HG03139 (cell line): ENCODE measurements around the gene BNC2.

ENCODE experiments used
- ATAC-seq: cut with Tn5 transposase; IDR thresholded peaks from one replicate; pipeline ENCODE4 v1.9.1; 2021; ENCODE audit not compliant: unreplicated experiment

The BNC2 gene

GRCh38 chr9:16767366-16767765 lies 103.1 kb downstream of the BNC2 start:
- no peak for ATAC-seq

GRCh38 chr9:16763946-16764345 lies 106.5 kb downstream of the BNC2 start:
- no peak for ATAC-seq

- no peak for ATAC-seq
These were observed 114.9 kb downstream of the BNC2 start for GRCh38 chr9:16755467-16756160.

GRCh38 chr9:16754662-16755061 lies 115.8 kb downstream of the BNC2 start:
- ATAC-seq = no peak

- ATAC-seq = no peak
These were observed 117.2 kb downstream of the BNC2 start for GRCh38 chr9:16753256-16753655.

GRCh38 chr9:16752601-16753000 lies 117.9 kb downstream of the BNC2 start:
- ATAC-seq = no peak

- no peak for ATAC-seq
These were observed 119.9 kb downstream of the BNC2 start for GRCh38 chr9:16750553-16750952.

- ATAC-seq = no peak
These were observed 125.1 kb downstream of the BNC2 start for GRCh38 chr9:16745359-16745758.

- ATAC-seq = no peak
These were observed 126.1 kb downstream of the BNC2 start for GRCh38 chr9:16744394-16744793.

GRCh38 chr9:16743375-16743774 lies 127.1 kb downstream of the BNC2 start:
- ATAC-seq = no peak

GRCh38 chr9:16735001-16735400 lies 135.5 kb downstream of the BNC2 start:
- ATAC-seq = no peak

GRCh38 chr9:16732546-16732945 lies 137.9 kb downstream of the BNC2 start:
- ATAC-seq = no peak

GRCh38 chr9:16730162-16730561 lies 140.3 kb downstream of the BNC2 start:
- no peak for ATAC-seq

GRCh38 chr9:16729651-16730050 lies 140.8 kb downstream of the BNC2 start:
- no peak for ATAC-seq

GRCh38 chr9:16728137-16728508 lies 142.3 kb downstream of the BNC2 start:
- ATAC-seq = no peak

- no peak for ATAC-seq
These were observed 142.9 kb downstream of the BNC2 start for GRCh38 chr9:16727452-16728136.

GRCh38 chr9:16726718-16727451 lies 143.6 kb downstream of the BNC2 start:
- no peak for ATAC-seq

GRCh38 chr9:16726029-16726428 lies 144.4 kb downstream of the BNC2 start:
- ATAC-seq = no peak

- ATAC-seq = no peak
These were observed 145.4 kb downstream of the BNC2 start for GRCh38 chr9:16725066-16725465.

GRCh38 chr9:16721972-16722371 lies 148.5 kb downstream of the BNC2 start:
- no peak for ATAC-seq

- no peak for ATAC-seq
These were observed 150.1 kb downstream of the BNC2 start for GRCh38 chr9:16720386-16720785.

- ATAC-seq = no peak
These were observed 150.5 kb downstream of the BNC2 start for GRCh38 chr9:16719921-16720320.
